HG02840 (cell line): ENCODE results near the gene LAMTOR4.

Source experiments
- ATAC-seq: cut with Tn5 transposase; IDR thresholded peaks from one replicate; pipeline ENCODE4 v1.9.1; 2021; ENCODE audit warnings: mild to moderate bottlenecking, moderate library complexity, moderate number of reproducible peaks; ENCODE audit not compliant: unreplicated experiment, low FRiP score

LAMTOR4 gene

DNA sequence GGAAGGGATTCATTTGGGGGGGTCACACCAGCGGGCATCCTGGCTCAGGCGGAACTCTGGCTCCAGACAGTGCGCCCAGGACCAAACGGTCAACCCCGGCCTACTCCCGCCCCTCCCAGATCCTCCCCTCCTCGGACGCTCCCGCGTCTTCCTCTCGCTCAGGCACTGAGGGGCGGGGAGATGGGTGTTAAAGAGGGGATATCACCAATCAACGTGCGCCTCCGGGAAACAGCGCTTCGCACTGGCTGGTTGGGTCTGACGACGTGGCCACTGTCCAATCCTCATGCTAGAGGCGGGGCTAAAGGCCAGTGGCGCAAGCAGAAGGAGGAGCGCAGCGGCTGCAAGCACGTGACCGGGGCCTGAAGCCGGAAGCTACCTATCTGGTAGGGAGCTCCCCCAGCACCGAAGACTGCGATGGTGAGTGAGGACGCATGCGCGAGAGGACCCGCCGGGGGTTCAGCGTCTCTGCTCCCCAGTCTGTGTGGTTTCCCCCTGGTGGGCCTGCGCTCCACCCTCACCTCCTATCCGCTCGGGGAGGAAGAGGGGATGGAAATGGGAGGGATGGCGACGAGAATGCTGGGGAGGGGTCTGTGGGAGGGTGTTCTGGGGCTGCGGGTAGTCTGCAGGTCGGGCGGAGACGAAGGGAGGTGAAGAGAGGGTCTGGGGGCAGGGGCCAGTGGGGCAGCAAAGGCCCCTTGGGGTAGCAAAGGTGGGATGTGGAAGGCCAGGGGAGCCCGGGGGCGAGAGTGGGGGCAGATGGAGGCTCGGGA, at the start of gene LAMTOR4:
Gene LAMTOR4, plus strand, starts transcription at position 360 of the 770 bp plus-strand sequence. Its CDS starts 55 bp downstream, at position 415.
- ATAC-seq, result peak; percentile 99

DNA sequence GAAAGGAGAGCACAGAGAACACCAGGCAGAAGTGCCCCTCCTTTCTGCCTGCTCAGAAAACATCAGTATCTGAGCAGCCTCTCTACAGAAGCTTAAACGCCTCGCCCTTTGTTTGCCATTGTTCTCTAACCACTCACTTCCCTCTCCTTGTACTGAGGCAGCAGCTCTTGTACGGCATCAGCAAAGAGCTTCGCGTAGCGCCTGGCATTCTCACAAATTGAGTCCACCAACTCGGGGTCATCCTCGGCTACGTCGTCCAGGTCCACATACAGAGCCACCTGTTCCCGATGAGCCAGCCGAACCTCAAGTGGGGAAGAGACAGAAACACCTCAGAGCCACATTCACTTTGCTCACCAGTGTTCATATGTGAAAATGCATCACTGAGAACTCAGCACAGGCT, 49.3 kb upstream of the LAMTOR4 start:
- no peak for ATAC-seq

DNA sequence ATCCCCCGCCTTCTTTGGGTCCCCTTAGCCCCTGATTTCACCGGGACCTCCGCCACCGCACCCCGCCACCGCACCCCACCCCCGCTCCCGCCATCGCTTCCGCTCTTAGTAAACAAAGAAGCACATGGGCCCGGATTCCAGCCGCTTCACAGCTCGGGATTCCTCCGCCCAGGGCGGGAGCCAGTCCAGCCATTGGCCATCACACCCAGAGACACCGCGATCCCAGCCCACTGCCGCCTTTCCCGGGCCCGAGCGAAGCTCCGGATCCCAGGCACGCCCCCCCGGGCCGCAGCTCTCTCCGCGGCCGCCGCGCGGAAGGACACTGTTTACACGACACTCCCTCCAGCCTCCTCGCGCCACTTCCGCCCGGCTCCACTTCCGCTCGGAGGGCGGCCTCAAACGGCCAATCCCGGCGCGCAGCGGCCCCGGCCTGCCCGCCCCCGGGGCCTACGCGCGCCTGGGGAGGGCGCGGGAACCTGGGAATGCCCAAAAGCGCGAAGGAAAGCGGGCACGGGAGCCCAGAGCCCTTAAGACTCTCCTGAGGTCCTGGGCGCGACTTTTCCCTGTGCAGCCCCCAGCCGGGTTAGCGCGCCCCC, 48.2 kb upstream of the LAMTOR4 start:
- peak; percentile 71 for ATAC-seq

DNA sequence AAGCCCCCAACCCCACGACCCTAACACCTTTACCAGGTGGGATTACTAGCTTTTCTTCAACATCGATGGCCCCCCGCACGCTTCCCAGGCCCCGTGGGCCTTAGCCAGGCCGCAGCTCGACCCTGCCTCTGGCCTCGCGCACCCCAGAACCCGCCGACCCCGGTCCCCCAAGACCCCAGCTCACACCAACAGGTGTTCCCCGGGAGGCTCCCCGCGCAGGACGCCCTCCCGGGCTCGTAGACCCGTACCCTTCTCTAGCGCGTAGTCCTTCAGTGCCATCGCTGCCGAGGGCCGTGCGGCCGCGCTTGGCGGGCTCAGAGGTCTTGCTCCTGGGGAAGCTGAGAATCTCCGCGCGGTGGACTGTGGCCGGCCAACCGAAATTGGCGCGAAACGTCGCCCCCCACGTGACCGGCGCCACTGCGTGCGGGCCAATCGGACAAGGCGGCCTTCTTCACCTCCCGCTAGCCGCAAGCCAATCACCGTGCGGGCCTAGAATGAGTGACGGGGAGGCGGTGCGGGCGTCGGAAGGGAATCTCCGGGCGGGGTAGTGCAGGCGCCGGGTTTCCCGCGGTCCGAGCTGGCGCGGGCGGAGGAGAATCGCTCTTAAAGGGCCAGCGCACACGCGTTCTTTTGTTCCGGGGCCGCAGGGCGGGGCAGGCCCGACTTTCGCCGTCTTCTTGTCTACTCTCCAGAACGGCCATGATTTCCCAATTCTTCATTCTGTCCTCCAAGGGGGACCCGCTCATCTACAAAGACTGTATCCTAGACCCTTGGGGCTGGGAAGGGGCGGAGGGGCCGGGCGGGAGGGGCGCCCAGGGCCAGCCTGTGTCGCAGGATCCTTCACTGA, 47.5 kb upstream of the LAMTOR4 start, which contains the start of the genes AP4M1 and MCM7:
Gene AP4M1, plus strand, starts transcription at position 628 of the 847 bp plus-strand sequence. Its CDS starts 72 bp downstream, at position 700.
Gene MCM7, minus strand, starts transcription at position 382 of the 847 bp plus-strand sequence. Its CDS starts 103 bp downstream, at position 279.
- peak; percentile 73 for ATAC-seq

DNA sequence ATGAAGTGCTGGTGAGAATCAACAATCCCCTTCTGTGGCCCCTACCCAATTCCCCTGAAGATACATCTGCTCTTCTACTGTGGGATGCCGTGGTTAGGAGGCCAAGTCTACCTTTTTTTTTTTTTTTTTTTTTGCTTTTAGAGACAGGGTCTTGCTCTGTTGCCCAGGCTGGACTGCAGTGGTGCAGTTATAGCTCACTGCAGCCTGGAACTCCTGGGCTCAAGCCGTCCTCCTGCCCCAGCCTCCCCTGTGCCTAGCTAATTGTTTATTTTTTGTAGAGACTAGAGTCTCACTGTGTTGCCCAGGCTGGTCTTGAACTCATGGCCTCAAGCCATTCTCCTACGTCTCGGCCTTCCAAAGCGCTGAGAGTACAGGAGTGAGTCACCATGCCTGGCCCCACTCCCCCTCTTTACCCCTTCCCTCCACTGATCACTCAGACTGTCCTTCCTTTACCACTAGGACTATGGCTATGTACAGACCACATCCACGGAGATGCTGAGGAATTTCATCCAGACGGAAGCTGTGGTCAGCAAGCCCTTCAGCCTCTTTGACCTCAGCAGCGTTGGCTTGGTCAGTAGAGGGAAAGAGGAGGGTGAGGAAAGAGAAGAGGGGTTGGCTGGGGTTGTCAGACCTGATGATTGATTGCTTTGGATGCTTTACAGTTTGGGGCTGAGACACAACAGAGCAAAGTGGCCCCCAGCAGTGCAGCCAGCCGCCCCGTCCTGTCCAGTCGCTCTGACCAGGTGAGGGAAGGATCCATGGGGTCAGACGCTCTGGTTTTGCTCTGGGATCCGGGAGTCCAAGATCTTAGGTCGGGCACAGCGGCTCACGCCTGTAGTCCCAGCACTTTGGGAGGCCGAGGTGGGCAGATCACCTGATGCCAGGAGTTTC, 45.5 kb upstream of the LAMTOR4 start:
- no peak for ATAC-seq

- no peak for ATAC-seq
These were observed 43.2 kb upstream of the LAMTOR4 start for GRCh38 chr7:100105534-100105933.

GRCh38 chr7:100106633-100107032, 42.1 kb upstream of the LAMTOR4 start:
- no peak for ATAC-seq

GRCh38 chr7:100107125-100107737, 41.5 kb upstream of the LAMTOR4 start:
- no peak for ATAC-seq

DNA sequence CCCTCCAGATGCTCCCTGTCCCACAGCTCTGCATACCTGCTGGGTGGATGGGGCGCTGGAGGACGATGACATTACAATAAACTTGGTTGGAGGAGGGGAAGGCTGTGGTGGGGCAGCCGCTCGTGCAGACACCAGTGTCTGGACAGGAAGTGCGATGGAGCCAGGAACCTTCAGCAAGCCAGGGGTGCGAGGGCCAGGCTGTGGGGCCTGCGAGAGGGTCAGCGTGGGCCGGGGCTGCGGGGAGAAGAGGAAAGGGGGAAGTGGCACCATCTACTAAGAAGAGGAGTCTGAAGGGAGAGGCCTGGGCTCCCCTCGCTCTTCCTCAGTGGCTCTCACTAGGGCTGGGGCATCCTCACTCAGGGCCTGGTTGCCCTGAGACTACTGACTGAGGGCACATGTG, 40.8 kb upstream of the LAMTOR4 start:
- no peak for ATAC-seq

- no peak for ATAC-seq
These were observed 39.1 kb upstream of the LAMTOR4 start for GRCh38 chr7:100109521-100110163.

DNA sequence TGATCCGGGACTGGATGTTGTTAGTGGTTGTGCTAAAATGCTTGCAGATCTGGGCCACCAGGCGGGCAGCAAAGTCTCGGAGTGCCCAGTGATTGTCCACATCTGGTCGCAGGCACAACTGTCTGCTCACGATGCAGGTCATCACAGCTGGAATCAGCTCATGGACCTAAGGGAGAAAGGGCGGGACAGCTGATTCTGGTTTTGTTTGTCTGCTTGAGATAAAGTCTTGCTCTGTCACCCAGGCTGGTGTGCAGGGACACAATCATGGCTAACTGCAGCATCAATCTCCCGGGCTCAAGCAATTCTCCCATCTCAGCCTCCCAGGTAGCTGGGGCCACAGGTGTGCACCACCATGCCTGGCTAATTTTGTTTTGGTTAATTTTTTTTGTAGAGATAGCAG, 37.6 kb upstream of the LAMTOR4 start:
- no peak for ATAC-seq

DNA sequence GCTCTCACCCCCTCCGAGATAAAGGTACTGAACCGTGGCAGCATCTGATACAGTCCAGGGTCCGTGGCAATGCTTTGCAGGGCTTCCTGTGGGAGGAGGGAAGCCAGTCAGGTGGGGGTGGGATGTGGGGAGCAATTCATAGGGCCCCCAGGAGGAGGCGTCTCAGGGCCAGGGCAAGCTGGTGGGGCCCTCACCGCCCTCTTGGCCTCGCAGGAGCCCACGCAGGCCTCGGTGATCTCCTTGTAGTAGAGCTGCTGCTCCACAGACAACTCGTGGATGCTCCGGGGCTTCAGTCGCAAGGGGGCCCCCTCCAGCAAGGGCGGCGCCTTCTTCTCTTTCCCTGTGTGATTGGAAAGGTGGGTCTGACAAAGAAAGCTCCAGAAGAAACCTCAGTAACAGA, 36.8 kb upstream of the LAMTOR4 start:
- no peak for ATAC-seq

DNA sequence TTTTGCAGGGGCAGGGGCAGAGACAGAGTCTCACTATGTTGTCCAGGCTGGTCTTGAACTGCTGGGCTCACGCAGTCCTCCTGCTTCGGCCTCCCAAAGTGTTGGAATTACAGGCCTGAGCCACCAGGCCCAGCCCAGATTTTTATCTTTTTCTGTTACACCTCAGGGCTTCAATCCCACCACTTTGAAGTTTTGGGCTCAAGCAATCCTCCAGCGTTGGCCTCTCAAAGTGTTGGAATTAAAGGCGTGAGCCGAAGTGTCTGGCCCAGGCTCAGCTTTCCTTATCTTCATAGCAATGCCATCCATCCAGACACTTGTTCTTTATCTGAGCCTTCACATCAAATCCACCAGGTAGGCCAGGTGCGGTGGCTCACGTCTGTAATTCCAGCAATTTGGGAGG, 33.7 kb upstream of the LAMTOR4 start:
- no peak for ATAC-seq

- ATAC-seq, result no peak
These were observed 30.2 kb upstream of the LAMTOR4 start for GRCh38 chr7:100118388-100119071.

DNA sequence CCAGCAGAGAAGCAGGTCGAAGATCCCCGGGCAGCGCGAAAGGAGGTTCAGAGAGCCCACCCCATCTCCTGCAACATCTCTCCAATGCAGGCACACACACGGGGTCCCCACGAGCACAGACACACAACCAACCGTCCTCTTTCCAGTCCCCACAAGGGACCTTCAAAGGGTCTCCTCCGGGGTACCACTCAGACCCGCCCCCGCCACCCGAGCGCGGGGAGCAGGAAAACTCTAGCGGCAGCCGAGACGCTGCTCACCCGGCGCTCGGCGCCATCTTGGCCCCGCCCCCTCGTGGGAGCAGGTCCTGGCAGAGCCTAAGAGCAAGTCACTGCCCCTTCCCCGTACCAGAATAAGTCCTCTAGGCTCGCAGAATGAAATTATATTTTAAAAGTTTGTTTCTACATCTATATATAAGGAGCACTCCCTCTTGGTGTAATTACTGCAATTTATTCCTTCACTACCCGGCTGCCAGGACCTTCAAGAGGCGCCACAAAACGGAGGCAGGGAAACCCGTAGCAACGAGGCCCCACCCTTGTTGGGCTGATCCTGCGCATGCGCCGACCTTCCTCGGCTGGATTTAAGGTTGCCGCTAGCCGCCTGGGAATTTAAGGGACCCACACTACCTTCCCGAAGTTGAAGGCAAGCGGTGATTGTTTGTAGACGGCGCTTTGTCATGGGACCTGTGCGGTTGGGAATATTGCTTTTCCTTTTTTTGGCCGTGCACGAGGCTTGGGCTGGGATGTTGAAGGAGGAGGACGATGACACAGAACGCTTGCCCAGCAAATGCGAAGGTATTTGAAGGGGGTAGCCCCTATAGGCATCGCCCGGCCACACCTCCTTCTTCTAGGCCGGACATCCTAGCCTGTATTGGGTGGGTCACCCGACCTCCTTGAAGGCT, 29.4 kb upstream of the LAMTOR4 start, which contains the start of the genes CNPY4 and TAF6:
Gene CNPY4, plus strand, starts transcription at position 563 of the 898 bp plus-strand sequence. Its CDS starts 111 bp downstream, at position 674.
Gene TAF6, minus strand, starts transcription at position 287 of the 898 bp plus-strand sequence. CDS start 5,149 bp downstream, outside the sequence.
- peak; percentile 77 for ATAC-seq

DNA sequence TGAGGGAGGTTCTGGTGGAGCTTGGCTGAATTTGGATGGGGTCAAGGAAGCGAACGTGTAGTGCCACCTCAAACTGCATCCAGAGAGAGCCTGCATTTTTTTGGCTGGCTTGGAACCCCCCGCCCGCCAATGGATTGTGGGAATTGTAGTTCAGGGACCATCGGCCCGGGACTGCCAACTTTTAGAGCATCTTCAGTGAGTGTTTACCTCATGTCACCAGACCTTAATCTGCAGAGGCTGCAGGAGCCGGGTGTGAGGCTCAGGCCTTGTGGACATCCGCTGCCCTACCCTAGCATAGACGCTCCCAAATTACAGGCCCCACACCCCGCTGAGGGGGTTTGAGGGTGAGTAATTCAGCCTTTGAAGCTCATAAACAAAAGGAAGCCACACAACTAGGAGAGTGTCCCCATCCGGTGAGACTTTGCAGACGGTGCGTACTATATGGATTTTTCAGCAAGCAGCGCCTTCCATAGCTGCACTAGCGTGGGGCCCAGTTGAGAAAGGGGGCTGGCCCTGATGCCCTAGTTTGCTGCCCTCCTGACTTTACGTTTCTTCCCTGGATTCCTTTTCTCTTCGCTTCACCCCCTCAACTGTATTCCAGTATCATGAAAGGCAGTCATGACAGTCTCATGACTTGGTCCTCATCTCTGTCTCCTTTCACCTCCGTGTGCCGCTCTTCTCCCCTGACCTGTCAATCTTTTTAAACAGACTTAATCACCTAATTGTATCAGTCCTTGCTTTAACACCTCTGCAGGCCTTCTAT, 28.6 kb upstream of the LAMTOR4 start:
- peak; percentile 20 for ATAC-seq

- ATAC-seq, result no peak
These were observed 28.0 kb upstream of the LAMTOR4 start for GRCh38 chr7:100120733-100121036.
